HG02642 (cell line): ENCODE measurements around the gene PFKP.
"Not testable (repeated sequence)": the region's sequence is repeated elsewhere in the genome, so short reads cannot be mapped to it uniquely, and the experiment has no call there.

ENCODE experiments used
- ATAC-seq: cut with Tn5 transposase; IDR thresholded peaks from one replicate; pipeline ENCODE4 v1.9.1; 2021; ENCODE audit warnings: mild to moderate bottlenecking; ENCODE audit not compliant: unreplicated experiment, poor library complexity

Gene PFKP

DNA sequence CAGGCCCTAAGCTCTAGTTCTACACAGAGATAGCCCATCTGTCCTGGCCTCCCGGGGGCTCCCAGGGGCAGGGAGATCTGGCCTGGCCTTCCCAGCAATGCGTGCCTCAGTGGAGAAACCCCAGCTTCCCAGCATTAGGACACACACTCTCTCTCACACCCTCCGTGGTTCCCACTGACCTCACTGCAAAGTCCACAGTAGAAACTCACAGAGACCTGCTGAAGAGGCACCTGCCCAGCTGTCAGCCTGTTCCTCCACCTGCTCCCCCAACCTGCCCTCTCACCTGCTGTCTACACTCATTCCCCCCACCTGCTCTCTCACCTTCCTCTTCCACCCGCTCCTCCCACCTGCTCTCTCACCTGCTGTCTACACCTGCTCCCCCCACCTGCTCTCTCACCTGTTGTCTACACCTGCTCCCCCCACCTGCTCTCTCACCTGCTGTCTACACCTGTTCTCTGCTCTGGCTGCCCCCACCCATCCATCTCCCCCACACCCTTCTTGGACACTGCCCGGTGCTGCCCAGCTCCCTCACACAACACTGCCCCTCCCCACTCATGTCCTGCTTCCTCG is 21.1 kb upstream of the PFKP start:
- ATAC-seq = no peak

DNA sequence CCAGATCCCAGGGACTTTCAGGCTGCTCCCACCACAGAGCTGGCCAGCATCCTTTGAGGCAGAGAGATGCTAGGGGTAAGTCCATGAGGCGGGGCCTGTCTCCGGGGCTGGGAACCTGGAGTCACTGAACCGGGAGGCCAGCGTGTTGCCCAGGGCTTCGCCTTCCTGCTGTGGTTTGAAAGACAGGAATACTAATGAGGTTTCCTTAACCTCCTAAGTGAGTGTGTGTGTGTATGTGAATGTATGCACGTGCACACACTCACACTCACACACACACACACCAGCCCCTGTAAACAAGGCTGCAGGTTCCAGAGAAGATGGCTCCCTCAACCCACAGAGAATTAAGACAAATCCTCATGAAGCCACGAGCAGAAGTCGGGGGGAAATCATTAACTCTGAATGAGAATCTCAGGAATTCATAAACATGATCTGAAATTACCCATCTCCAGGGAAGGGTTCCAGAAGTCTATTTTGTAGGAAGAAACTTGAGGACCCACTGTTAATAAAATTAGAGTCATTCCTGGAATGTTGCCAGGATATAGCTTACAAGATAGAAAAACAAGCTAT is 20.3 kb upstream of the PFKP start:
- ATAC-seq = no peak

DNA sequence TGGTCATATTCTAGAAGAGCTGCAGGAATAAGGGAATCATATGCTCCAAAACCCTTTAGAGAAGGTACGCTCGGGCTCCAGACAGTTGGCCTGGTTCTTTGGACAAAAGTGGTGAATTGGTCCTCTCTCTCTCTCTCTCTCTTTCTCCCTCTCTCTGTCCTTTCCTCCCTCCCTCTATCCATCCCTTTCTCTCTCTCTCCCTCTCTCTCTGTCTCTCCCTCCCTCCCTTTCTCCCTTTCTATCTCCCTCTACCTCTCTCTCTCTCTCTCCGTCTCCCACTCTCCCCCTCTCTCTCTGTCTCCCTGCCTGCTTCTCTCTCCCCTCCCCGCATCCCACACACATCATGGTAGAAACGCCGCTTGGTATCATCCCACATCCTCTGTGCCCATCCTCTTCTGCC is 19.8 kb upstream of the PFKP start:
- no peak for ATAC-seq

DNA sequence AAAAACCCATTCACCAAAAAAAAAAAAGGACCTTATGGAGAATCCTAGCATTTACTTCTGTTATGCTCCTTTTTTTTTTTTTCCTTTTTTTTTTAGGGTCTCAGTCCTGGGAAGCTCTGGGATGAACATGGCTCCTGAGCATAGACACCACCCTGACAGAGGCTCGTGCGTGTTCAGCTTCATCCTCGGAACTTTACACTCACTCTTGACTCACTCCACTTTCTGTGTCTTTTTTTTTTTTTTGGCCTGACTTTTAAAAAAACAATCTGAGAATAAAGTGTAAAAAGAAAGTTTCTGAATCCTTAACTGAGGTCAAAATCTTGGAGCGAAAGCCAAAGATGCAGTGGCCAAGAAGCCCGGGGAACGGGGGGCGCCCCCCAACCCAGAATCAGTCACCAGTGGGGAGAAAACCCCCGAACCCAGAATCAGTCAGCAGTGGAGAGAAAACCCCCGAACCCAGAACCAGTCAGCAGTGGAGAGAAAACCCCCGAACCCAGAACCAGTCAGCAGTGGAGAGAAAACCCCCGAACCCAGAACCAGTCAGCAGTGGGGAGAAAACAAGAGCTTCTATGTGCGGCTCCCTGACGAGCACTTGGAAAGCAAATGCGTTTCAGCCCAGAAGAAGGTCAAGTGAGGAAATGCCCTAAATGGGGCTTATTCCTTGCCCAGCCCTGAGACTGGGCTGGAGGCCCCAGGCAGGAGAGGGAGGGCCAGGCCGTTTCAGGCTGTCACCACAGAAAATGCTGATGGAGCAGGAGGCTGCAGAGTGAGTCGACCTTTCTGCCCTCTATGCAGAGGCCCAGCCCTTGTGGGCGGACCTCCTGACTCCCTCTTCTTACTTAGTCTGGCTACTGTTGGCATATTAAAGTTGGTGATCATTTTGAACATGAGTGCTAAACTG is 19.0 kb upstream of the PFKP start:
- ATAC-seq = peak; percentile 52

DNA sequence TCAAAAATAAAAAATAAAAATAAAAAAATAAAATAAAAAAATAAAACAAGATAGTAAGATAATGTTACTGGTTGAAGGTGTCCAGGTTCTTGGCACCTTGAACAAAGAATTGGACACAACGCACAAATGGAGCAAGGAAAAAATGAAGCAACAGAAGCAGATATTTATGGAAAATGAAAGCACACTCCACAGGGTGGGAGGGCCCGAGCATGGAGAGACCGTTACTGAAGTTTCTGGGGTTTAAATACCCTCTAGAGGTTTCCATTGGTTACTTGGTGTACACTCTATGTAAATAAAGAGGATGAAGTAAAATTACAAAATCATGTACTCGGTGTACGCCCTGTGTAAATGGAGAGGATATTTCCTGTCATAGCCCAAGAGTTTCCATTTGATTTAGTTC is 15.7 kb upstream of the PFKP start:
- ATAC-seq = no peak

DNA sequence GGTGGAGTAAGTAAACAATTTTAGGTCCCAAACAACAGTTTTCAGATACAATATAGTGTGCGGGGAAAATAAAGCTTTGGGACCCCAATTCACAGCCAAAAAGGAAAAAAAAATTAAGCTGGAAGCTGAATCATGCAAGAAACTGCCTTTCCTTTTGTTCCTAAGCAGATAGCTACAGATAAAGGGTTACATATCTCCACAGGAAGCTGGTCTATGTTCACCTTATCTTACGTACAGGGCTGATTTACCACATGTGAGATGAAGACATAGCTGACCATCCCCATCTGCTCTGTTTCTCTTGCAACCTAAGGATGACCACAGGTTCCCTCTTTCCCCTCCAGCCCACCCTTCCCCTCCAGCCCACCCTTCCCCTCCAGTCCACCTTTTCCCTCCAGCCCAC is 14.2 kb upstream of the PFKP start:
- ATAC-seq = no peak

DNA sequence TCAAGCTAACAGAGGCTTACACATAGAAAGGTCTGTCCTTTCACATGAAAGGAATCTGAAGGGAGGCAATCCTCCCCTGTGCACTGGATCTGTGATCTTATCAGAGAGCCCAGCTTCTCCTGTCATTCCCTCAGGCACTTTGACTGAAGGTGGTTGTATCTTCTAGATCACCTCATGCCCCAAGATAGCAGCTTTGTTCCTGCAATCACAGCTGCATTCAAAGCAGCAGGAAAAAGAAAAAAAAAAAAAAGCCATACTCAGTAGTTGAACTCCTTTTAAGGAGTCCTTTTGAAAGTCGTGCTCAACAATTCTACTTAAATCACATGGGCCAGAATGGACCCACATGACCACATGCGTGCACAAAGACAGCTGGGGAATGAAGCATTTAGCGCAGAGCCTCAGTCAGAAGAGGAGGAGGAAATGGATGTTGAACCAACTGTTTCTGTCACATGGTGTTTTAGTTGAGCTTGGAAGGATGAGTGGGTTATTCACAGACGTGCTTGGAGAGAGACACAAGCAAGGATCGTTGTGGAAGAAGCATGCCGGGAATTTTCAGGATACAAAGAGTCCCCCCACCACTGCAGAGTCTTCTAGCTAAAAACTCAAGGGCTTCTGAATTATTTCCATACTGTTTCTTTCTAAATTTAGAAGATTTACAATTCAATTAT is 13.0 kb upstream of the PFKP start:
- no peak for ATAC-seq

DNA sequence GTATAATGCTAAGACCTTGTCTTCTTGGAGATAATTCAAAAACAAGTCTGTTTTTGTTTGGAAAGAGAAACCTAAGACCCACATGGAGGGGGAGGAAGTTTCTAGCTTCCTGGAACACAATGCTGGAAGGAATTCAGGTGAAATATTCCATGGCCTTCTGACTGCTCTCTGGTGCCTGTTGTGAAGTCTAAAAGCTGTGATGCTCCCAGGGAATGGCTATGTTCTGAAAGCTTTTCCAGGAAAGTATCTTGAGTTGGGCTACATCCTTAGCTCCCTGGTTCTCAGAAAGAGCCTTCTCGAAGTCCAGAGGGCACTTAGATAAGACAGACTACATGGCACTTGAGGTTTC is 12.5 kb upstream of the PFKP start:
- ATAC-seq = no peak

DNA sequence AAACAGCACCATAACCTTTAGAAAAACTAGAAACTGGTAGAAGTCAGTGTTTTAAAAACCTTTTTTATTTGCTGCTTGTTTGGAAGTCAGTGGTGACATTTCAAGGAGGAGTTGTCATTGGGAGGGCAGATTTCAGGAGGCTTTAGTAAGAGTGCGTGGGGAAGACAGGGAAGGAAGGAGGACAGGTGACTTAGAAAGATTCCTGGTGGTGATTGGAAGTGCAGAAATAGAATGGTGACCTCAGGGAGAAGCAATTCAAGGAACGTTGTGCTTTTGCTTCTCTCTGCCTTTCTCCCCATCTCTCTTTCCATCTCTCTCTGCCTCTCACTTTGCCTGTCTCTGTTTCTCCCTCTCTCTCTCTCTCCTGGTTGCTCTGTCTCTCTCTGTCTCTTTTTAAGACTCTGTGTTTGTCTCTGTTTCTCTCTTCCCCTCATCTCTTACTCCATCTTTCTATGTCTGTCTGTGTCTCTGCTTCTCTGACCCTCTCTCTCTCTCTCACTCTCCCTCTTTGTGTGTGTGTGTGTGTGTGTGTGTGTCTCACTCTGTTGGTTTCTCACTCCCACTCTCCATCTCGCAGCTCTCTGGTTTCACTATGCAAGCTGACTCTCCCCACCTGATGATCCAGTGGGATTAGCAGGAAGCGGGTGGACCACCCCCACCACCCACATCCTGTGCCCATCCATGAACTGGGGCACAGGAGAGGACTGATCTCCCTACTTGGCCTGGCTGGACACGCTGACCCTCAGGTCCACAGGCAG is 10.9 kb upstream of the PFKP start:
- no peak for ATAC-seq

DNA sequence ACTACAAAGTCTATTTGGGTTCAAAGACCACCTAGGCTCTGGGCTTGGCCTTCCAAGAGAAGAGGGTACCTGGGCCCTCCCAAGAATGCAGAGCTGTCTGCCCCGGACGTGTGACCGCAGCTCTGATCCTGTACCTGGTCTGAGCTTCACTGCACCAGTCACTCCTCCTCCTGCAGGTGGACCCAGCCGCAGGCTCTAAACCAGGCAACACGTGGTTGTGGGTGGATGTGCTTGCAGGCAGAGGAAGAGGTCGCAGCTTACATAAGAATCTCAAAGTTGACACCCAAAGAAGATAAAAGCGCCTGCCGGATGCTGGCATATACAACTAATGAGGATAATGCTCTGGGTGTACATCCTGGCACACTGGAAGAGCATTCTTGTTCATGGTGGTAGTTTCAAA is 9.4 kb upstream of the PFKP start:
- no peak for ATAC-seq

DNA sequence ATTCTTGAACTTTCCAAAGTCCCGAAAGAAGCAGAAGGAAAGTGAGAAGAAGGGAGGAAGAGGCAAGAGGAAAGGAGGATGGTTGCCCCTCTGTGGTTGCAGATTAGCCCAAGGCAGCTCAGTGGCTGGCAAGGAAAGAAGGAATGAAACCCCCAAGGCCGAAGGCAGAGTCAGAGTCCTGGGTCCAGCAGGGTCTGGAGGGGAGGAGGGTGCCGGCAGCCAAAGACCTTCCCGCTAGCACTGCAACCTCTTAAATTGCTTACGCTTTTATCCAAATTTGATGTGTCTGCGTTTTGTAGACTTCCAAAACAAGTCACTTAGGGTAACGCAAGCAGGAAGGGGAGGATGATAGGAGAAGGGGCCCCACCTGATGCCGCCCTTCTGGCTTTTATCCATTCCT is 7.4 kb upstream of the PFKP start:
- no peak for ATAC-seq

DNA sequence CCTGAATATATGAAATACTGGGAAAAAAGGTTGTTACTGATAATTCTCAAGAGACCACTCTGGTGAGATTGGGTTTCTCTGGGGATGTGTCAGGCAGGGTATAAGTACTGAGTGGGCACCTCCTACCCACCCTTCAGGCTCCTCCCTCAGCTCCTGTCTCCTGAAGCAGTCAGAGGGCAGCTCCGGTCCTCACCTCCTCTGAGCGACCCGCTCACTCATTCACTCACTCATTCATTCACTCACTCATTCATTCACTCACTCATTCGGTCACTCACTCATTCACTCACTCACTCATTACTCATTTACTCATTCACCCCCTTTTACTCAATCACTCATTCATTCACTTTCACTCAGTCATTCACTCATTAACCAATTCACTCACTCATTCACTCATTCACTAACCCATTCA is 6.9 kb upstream of the PFKP start:
- no peak for ATAC-seq

DNA sequence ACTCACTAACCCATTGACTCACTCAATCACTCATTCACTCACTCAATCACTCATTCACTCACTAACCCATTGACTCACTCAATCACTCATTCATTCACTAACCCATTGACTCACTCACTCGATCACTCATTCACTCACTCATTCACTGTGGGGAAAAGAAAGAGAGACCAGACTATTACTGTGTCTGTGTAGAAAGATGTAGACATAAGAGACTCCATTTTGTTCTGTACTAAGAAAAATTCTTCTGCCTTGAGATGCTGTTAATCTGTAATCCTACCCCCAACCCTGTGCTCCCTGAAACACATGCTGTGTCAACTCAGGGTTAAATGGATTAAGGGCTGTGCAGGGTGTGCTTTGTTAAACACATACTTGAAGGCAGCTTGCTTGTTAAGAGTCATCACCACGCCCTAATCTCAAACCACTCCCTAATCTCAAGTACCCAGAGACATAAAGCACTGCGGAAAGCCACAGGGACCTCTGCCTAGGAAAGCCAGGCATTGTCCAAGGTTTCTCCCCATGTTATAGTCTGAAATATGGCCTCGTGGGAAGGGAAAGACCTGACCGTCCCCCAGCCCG is 5.9 kb upstream of the PFKP start:
- not testable (repeated sequence) for ATAC-seq

DNA sequence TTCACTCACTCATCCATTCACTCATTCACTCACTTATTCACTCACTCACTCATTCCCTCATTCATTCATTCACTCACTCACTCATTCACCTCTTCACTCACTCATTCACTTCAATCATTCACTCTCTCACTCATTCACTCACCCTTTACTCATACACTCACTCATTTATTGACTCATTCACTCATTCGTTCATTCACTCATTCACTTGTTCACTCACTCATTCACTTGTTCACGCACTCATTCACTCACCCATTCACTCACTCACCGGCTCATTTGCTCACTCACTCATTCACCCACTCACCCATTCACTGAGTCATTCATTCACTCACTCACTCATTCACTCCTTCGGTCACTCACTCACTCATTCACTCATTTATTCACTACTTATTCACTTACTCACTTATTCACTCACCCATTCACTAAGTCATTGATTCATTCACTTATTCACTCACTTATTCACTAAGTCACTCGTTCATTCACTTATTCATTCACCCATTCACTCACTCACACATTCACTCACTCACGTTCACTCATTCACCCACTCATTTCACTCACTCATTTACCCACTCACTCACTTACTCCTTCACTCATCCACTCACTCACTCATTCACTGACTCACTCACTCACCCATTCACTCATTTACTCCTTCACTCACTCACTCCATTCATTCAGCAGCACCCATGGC is 4.7 kb upstream of the PFKP start:
- ATAC-seq = no peak

DNA sequence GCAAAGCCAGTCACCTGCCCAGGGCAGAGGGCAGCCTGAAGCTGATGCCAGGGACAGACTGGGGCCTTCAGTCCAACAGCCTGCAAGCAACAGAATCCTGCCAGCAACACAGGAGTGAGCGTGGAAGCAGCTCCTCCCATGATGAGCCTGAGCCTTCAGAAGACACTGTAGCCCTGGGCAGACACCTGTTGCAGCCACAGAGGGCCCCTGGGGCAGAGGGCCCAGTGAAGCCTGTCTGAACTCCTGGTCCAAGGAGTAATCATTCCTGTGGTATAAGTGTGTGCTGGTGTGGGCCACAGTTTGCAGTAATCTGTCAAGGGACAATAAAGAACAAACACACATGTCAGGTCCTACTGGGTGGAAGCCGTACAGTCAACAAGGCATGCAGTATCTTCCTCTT is 2.9 kb upstream of the PFKP start:
- ATAC-seq = no peak

DNA sequence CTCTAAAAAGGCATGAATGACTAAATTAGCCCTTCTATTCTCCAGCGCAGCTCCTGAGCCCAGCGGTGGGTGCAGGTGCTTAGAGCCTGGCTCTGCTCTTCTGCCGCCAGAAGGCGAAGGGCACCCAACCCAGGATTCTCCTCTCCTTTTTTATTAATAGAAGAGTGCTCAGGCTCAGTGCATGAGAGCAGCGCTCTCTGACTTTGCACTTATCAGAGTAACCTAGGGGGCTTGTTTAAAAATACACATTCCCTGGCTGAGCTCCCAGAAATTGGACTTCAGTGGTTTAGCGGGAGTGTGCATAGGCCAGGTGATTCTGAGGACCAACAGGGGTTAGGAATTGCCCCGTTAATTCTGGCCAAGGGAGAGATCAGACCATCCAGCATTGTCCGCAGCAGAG is 1.7 kb upstream of the PFKP start:
- no peak for ATAC-seq

DNA sequence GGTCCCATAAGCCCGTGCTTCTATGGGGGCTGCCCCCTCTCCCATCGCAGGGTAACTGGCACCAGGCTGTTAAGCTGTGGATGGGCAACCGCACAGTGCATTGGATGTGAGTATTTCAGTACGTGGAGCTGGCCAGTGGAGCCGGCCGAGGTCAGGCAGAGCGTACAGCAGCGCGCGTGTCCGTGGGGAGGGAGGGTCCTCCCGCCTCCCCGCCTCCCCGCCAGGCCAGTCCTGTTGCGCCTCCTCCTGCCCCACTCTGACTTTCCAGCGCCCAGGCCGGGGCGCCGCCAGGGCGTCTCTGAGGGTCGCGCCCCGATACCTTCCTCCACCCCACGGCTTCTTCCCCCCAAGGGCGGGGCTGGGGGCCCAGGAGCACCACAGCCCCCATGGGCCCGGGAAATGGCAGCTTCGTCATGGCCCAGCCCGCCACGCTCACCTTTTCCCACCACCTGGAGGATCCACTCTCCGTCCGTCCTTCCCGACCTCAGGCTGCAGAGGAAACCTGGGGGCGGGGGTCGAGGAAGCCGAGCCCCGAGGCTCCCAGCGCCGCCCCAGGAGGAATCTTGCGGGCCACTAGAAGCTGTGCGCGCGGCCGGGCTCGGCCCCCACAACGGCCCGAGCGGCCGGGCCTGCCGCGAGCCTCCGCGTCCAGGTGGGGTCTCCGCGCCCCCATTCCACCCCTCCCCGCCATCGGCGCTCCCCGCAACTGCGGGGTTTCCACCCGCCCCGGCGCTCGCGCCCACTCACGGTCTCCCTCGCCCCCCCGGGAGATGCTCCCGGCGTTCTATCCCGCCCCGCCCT is 831 bp upstream of the PFKP start:
- no peak for ATAC-seq

DNA sequence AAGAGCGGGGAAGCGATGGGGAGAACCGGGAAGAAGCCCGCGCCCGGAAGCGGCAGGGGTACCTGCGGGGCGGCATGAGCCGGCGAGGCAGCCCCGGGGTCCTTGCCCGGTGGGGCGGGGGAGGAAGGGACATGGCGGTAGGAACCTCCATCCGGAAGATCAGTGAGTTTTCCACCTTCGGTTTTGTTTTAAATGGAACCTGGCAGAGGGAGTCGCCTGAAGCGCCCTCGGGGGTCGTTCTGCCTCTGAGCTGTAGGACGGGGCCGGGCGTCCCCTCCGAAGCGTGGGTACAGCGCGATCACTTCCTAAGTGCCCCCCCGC is 471 bp downstream of the PFKP start:
- ATAC-seq = peak; percentile 6
